Activated CD8-positive, alpha-beta memory T cell treated with anti-CD3 and anti-CD28 coated beads, Interleukin-2, amount 50 U/mL, for 1 hour (primary cell): ENCODE measurements around the gene PPDPF.
"Not testable (repeated sequence)": the region's sequence is repeated elsewhere in the genome, so short reads cannot be mapped to it uniquely, and the experiment has no call there.

Experiments
- DNase-seq: peaks from one replicate; pipeline ENCODE4 v3.0.0-alpha.2; 2020; ENCODE audit errors: extremely low read depth

Gene PPDPF

DNA sequence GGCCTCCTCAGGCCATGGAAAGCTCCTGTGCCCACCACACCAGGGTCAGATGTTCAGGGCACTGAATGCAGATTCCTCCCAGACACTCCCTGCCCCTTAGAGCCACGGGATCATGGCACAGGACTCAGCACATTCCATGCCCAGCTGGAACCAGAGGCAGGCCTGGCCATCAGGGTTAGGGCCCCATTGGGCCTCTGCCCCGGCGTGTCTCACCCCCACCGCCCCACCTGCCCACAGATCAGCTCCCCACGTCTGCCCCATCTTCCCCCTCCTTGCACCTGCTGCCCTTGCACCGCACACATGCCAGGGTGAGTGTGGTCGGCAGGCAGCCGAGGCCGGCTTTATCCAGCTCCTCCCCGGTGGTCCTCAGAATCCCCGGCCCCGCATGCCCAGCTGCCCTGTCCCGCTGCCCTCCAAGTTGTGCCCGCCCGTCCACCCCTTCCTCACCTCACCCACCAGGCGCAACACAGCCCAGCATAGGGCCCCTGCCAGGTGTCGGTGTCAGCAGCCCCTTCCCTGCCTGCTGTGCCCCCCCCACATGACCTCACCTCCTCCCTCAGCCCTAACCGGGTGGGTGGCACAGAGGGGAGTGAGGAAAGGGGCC lies 29.2 kb downstream of the PPDPF start:
- no peak for DNase-seq

GRCh38 chr20:63551068-63551467 lies 30.5 kb downstream of the PPDPF start:
- DNase-seq: no peak

DNA sequence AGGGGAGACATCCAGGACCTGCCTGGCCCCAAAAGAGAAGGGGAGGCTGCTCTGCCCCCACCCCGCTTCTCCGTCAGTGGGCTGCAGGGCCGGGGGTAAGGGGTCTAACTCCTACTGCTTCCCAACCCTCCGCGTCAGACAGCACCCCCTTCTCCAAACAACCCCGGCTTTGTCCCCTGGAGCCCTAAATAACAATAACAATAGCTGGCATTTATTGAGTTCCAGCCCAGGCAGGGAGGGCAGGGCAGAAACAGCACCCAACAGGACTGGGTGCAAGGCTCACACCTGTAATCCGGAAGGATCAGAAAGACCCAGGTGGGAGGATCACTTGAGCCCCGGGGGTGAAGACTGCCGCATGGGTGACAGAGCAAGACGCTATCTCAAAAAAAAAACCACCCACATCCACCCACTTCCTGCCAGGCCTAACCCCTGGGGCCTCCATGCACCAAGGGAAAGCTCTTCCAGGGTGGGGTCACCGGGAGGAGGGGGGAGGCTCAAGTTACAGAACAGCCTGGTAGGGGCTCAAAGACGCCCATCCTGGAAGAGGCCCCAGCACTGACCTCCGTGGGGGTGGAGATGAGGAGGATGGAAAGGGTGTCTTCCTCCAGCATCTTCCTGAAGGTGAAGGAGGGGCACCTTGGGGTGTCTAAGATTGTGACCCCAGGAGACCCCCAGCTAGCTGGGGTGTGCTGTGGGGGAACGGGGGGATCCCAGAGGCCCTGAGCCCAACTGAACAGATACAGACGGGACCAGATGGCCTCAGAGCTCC lies 32.1 kb downstream of the PPDPF start:
- DNase-seq: no peak

DNA sequence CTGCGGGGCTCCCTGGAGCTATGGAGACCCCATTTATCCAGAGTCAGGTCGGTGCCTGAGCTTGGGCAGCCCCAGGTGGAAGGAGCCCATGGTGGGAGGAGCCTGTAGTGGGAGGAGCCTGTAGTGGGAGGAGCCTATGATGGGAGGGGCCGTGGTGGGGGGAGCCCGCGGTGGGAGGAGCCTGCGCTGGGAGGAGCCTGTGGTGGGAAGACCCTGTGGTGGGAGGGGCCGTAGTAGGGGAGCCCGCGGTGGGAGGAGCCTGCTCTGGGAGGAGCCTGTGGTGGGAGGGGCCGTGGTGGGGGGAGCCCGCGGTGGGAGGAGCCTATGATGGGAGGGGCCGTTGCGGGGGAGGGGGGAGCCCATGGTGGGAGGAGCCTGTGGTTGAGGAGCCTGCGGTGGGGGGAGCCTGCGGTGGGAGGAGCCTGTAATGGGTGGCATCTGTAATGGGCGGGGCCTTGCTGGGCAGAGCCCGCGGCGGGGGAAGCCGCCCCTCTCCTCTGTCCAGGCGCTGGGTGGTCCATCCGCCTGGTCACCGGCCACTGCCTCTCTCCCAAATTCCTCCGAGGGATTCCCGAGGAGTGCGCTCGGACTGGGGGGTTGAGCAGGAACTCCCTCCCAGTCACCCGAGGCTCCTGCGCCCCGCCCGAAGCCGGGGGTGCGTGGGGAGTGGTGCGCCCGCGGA lies 32.8 kb downstream of the PPDPF start:
- DNase-seq: peak; percentile 70

DNA sequence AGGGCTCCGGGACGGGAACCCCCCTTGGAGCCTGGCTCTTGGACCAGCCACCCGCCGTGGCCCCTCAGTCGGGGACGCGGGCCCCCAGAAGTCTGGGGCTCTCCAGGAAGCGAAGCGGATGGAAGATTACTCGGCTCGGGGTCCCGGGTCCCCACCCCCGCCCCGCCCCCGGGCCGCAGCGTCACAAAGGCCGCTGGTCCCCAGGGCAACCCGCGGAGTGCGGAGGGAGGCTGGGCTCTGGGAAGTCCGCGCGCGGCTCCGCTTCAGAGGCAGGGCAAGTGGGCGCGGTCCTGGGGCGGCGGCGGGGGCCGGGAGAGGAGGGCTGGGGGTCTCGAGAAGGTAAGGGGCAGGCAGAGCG lies 33.3 kb downstream of the PPDPF start, which contains the start of gene FNDC11:
FNDC11 (plus strand) TSS at position 227 of the 358 bp plus-strand sequence. CDS start 1,505 bp downstream, outside the sequence.
- DNase-seq: no peak

DNA sequence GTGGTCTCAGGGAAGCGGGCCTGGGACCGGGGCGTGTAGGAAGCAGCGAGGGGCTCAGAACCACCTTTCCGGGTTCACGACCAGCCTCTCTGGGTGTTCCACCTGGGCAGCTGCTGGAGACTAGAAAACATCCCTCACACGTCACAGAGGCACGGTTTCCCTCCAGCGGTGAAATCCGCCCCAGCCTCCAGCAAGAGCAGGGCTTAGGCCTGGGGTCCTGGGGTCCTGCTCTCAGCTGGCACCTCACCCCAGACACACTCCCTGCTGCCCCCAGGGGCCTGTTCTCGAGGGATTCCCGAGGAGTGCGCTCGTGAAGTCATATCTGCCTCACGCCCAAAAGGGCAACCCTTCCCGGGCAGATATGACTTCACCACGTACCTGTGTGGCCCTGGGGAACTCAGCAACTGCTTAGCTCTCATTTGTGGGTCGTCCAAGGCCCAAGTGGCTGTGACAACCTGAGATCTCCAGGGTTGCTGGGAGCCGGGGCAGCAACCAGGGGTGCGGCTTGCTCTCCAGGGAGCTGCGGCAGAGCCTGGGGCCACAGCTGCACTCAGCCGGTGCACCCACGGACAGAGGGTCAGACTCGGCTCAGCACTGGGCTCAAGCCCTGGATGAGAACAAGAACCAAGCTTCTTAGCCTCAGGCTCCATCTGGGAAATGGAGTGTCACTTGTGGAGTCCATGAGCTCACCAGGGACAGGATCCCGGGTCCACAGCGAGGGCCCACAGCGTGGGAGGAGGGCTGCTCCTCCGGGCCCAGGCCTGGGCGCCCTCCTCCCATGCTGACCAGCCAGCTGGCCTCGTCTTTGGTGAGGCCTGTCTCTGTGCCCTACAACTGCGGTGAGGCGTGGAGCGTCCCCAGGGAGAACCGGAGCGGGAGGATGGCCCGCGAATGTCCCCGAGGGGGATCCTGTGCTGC lies 34.1 kb downstream of the PPDPF start:
- DNase-seq: no peak

DNA sequence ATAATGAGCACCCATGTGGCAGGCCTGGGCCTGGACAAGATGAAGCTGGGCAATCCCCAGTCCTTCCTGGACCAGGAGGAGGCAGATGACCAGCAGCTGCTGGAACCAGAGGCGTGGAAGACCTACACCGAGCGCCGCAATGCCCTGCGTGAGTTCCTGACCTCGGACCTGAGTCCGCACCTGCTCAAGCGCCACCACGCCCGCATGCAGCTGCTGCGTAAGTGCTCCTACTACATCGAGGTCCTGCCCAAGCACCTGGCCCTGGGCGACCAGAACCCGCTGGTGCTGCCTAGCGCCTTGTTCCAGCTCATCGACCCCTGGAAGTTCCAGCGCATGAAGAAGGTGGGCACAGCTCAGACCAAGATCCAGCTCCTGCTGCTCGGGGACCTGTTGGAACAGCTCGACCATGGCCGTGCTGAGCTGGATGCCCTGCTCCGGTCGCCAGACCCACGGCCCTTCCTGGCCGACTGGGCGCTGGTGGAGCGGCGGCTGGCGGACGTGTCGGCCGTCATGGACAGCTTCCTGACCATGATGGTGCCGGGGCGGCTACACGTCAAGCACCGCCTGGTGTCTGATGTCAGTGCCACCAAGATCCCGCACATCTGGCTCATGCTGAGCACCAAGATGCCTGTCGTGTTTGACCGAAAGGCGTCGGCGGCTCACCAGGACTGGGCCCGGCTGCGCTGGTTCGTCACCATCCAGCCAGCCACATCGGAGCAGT lies 35.3 kb downstream of the PPDPF start:
- no peak for DNase-seq

DNA sequence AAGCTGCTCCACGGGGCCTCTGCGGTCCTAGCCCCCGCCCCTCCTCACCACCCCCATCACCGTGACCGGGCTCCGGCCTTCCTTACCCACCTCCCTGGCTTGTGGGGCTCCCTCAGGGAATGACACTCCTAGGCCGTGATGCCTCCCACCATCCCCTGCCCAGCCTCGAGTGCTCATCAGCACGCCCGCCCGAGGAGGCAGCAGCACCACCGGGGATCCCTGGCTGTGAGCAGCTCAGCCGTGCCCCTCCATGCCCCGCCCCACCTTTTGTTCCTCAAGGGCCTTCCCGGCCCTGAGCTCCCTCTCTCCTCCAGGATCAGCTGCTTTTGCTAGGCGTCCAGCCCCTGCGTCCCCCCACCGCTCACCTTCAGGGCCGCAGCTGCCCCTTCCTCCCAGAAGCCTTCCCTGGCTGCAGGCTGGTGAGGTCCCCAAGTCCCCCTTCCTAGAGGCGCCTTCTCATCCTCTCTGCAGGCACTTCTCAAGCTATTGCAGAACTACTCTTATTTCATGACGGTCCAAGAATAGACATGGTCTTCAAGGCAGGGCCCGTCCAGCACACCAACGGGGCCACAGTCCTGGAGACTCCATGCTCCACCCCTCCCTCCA lies 36.4 kb downstream of the PPDPF start:
- no peak for DNase-seq

GRCh38 chr20:63557481-63557891 lies 36.9 kb downstream of the PPDPF start:
- no peak for DNase-seq

GRCh38 chr20:63558804-63559484 lies 38.4 kb downstream of the PPDPF start:
- DNase-seq: no peak

GRCh38 chr20:63559485-63560332 lies 39.1 kb downstream of the PPDPF start:
- DNase-seq: not testable (repeated sequence)

DNA sequence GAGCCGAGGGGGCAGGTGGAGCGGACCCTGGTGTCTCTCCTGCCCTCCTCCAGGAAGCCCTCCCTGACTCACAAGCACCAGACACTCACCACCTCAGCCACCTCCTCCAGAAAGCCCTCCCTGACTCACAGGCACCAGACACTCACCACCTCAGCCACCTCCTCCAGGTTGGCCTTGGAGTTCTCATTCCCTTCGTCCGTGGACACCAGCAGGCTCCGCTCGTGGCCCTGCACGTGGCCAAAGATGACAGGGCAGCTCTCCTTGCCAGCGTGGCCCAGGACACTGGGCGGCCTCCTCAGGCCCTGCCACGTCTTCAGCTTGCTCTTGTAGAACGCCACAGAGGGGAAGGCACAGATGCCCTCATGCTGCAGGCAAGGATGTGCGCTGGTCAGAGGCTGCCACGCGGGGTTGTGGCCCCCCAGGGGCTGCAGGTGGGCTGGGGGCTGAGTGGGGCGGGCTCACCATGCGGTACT lies 39.8 kb downstream of the PPDPF start:
- DNase-seq: no peak

- DNase-seq: no peak
Measured at GRCh38 chr20:63560856-63561609, 40.5 kb downstream of the PPDPF start.

- DNase-seq: no peak
Measured at GRCh38 chr20:63561624-63562396, 41.2 kb downstream of the PPDPF start.

- DNase-seq: no peak
Measured at GRCh38 chr20:63562461-63563224, 42.1 kb downstream of the PPDPF start.

GRCh38 chr20:63563225-63563935 lies 42.8 kb downstream of the PPDPF start:
- no peak for DNase-seq
